IPS-11a (cell line): ENCODE measurements around the gene CCDC180.
"Not testable (repeated sequence)": the region's sequence is repeated elsewhere in the genome, so short reads cannot be mapped to it uniquely, and the experiment has no call there.

ENCODE experiments used
- H3K4me3 ChIP-seq: one replicate; pipeline ENCODE4 v1.5.1; 2013; ENCODE audit warnings: low read depth, low read length, control low read depth

CCDC180 gene

GRCh38 chr9:97307500-97308163, at the start of gene CCDC180:
CCDC180 (plus strand) TSS chr9:97307659; CDS start chr9:97308064, 405 bp downstream.
- no peak within 1 kb of the TSS for H3K4me3 ChIP-seq

DNA sequence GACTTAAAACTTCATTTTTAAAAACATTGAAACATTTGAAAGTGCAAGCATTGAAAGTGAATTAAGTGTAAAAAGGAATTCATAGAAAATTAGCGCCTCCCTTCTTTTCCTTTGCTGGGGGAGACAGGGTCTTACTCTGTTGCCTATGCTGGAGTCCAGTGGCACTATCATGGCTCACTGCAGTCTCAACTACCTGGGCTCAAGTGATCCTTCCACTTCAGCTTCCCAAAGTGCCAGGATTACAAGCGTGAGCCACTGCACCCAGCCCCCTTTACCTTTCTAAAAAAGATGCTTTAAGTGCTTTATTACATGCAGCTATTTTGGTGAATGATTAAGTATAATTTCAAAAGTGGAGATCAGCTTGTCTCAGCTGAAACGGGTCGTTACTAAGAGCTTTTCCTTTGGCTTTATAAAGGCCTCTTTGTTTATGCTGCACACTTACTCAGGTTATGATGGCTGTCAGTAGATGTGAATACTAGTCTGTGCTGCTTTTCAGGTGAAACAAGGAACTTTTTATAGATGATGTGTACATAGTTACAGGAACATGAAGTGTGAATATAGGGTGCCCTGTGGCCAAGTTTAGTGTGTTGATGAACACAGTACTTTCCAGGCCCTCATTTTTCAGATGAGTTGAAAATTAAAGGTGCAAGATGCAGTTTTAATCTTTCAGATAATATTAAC, 47.5 kb upstream of the CCDC180 start:
- not testable (repeated sequence) for H3K4me3 ChIP-seq

DNA sequence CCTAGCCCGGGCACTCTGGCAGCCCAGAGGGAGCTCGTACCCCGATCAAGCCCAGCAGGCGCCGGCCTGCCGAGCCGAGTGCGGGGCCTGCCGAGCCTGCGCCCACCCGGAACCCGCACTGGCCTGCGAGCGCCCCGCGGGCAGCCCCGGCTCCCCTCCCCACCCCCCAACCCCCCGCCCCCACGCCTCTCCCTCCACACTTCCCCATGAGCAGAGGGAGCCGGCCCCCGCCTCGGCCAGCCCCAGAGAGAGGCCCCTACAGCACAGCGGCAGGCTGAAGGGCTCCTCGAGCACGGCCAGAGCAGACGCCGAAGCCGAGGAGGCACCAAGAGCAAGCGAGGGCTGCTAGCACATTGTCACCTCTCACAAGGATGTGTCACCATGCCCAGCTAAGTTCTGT, 36.2 kb upstream of the CCDC180 start:
- H3K4me3 ChIP-seq = no peak overlapping the region

GRCh38 chr9:97272072-97272471, 35.4 kb upstream of the CCDC180 start:
- no peak overlapping the region for H3K4me3 ChIP-seq

DNA sequence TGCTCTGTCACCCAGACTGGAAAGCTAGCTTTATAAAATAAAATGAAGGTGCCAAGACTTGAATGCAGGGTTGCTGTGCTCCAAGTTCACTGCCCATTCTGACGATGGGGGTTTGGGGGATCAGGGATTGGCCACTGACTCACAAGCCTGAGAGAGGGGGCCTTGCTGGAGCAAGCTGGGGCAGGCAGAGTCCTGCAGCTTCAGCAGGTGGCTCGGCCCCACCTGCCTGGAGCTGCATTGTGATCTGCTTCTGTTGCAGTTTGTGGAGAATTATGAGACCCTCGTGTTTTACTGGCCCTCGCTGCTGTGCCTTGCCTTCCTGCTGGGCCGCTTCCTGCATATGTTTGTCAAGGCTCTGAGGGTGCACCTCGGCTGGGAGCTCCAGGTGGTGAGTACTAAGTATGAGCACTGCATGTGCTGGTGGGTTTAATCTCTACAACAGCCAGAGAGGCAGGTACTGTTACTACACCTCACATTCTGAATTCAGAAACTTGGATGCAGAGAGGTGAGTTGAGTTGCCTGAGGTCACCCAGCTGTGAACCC, 31.1 kb upstream of the CCDC180 start:
- no peak overlapping the region for H3K4me3 ChIP-seq

- H3K4me3 ChIP-seq = no peak overlapping the region
Observed at GRCh38 chr9:97277953-97278352, 29.5 kb upstream of the CCDC180 start.

- H3K4me3 ChIP-seq = no peak overlapping the region
Observed at GRCh38 chr9:97280755-97281330, 26.6 kb upstream of the CCDC180 start.

GRCh38 chr9:97283768-97284167, 23.7 kb upstream of the CCDC180 start:
- H3K4me3 ChIP-seq = no peak overlapping the region

- no peak overlapping the region for H3K4me3 ChIP-seq
Observed at GRCh38 chr9:97284798-97285197, 22.7 kb upstream of the CCDC180 start.

- no peak overlapping the region for H3K4me3 ChIP-seq
Observed at GRCh38 chr9:97292200-97292599, 15.3 kb upstream of the CCDC180 start.

DNA sequence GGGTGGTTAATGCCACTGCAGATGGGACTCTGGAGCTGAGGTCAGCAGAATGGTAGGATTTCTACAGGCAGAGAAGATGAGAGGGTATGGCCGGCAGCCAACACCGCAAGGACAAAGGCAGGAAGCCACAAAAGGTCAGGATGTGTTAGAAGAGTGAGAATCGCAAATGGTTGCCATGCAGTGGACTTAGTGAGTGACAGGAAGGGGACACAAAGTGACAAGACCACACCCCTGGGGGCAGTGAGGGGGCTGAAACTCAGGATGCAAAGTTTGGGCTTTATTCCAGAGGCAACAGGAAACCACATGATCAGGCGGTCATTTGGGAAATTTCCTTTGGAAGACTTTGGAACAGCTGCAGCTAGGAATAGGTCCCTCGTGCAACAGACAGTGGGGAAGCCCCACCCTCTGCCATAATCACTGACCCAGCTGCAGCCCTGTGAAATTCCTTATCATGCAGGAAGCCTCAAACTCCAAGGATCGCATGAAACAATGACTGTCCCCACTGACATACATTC, 14.2 kb upstream of the CCDC180 start:
- no peak overlapping the region for H3K4me3 ChIP-seq

DNA sequence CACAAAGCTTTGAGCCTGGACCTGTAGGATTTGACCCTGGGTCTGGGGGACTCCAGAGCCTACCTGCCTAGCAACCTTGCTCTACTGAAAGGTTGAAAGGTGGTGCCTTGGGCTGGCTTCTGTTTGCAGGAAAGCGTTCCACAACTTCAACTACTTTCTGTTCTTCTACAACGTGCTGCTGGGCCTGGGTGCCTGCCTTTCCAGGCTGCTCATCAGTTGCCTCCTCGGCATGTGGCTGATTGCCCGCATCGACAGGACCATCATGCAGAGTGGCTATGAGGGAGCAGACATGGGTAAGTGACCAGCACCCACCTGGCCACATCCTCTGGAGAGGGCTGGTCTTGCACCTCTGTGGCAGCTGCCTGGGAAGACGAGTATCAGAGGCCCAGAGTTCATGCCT, 13.6 kb upstream of the CCDC180 start:
- no peak overlapping the region for H3K4me3 ChIP-seq

DNA sequence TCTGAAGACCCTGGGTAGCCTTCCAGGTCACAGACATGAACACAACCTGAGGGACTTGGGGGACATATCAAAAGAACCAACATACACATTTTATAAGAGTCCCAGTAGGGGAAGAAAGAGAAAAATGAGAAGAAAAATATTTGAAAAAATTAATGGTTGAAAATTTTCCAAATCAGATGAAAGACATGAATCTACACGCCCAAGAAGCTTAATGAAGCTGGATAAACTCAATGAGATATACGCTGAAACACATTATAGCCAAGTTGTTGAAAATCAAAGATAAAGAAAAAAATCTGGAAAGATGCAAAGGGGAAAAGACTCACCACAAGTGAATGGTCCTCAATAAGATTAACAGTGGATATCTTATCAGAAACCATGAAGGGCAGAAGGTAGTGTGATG, 9.6 kb upstream of the CCDC180 start:
- H3K4me3 ChIP-seq = no peak overlapping the region

DNA sequence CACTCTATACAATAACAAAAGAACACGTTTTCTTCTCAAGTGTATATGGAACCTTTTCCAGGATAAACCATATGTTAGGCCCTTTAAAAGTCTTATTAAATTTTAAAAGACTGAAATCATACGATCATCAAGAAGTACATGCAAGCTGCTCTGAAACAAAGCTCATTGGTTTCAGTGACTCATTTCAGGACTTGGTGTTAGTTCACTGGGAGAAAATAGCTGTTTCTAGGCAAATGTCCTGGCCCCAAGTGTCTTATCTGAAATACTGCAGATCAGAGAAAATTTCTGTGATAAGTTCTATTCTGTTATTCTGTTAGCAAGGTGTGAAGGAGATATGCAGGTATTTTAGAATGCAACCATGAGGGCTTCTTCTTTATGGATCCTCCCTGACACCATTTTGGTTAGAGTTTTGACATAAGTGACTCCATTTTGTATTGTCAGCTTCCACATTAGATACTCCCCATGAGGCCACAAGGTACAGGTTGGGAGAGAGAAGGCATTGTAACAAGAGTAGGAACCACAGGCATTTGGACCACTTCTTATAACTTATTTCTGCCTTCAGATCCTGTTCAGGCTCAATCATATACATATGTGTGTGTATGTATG, 7.5 kb upstream of the CCDC180 start:
- no peak overlapping the region for H3K4me3 ChIP-seq

- H3K4me3 ChIP-seq = no peak overlapping the region
Observed at GRCh38 chr9:97300586-97300985, 6.9 kb upstream of the CCDC180 start.

DNA sequence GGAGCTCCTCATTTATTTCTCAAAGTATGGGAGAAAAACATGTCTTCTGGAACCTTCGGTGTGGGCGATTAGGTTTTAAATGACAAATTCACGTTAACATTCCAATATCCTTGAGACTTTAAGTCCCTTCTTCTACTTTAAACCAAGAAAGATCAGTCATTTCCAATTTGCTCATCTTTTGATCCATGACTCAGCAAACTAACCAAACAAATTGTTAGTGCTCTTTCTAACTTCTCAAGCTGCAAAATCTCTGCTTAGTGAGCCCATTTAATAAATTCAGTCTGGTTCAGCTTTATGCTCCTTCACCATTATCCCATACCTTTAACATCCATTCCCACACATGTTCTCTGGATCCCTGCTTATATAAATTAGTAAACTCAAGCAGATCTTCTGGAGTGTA, 5.5 kb upstream of the CCDC180 start:
- H3K4me3 ChIP-seq = no peak overlapping the region

DNA sequence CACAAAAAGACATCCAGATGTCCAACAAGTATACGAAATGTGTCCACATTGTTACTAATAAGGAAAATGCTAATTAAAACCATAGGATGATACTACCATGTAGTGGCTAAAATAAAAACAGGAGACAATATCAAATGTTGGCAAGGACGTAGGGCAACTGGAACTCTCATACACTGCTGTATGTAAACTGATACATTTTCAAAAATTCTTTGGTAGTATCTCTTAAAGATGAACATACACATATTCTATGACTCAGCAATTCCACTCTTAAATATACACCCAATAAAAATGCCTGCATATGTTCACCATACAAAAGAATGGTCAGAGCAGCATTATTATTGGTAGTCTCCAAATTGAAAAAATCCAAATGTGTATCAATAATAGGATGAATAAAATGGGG, 2.9 kb upstream of the CCDC180 start:
- no peak overlapping the region for H3K4me3 ChIP-seq

DNA sequence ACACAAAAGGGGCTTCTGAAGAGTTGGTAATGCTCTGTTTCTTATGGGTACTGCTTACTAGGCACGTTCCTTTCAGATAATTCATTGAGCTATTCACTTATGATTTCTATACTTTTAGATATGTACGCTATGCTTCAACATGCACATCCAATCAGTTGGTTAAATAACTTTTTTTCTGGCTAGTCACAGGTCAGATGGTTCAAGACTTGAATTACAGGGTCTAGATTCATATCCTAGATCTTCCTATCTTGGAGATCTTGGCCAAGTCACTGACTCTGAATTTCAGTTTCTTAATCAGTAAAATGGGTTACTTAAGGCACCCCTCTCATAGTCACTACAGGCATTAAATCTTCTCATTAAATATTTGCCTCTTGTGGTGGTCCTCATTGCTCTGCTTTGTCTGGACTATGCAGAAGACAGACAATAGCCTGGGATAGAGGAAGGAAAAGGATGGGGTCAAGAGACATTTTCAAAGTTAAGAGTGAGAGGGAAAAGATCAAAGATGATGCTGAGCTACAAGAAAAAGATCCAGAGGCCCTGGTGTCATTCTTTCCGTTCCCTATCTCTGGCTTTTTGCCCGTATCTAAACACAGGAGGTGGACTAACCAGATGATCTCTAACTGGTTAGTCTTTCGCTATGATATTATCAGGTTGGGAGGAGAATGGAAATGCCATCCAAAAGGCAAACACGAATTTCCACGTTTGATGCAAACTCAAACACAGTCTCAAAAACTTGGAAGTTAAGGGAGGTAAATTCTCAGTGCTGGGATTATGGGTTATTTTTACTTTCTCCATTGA, 1.8 kb upstream of the CCDC180 start:
- no peak overlapping the region for H3K4me3 ChIP-seq

DNA sequence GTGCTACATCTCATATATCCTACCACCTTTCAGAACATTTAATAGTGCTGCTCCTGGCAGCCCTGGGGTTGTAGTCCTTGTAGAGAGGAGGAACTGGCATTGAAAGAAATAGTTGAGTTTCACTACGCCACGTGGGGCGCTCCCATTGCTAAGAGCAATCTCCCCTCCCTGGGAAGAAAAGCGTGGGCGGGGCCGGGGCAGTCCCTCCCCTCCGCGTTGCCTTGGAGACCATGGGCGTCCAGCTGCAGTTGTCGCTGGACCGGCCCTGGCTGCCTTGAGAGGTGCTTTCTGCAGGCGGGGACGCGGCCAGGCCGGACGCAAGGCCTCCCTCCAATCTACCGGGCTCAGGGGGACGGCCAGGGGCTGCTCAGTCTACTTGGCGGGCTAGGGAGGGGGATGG, 368 bp upstream of the CCDC180 start:
- H3K4me3 ChIP-seq = no peak overlapping the region

- no peak overlapping the region for H3K4me3 ChIP-seq
Observed at GRCh38 chr9:97309260-97309659, 1.8 kb downstream of the CCDC180 start.

GRCh38 chr9:97310023-97310422, 2.6 kb downstream of the CCDC180 start:
- H3K4me3 ChIP-seq = no peak overlapping the region
